ENCODE results near the gene ANKRD9.

DNA sequence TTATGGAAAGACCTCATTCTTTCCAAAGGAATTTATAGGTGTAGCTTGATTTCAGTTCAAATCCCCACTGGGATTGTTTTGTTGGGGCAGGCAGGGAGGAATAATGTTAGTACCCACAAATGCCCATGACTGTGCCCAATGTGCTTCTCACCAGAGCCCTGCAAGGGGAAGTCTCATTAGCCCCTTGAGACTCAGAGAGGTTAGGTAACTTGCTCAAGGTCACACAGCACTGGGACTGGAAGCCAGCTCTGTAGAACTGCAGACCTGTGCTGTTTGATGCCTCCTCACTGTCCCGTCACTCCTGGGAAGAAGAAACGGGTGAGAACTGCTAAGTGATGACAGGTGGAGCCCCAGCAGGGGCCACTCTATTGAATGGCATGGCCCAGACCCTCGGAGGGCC, 8.9 kb downstream of the ANKRD9 start:
- TF ChIP-seq, protein P1, sequence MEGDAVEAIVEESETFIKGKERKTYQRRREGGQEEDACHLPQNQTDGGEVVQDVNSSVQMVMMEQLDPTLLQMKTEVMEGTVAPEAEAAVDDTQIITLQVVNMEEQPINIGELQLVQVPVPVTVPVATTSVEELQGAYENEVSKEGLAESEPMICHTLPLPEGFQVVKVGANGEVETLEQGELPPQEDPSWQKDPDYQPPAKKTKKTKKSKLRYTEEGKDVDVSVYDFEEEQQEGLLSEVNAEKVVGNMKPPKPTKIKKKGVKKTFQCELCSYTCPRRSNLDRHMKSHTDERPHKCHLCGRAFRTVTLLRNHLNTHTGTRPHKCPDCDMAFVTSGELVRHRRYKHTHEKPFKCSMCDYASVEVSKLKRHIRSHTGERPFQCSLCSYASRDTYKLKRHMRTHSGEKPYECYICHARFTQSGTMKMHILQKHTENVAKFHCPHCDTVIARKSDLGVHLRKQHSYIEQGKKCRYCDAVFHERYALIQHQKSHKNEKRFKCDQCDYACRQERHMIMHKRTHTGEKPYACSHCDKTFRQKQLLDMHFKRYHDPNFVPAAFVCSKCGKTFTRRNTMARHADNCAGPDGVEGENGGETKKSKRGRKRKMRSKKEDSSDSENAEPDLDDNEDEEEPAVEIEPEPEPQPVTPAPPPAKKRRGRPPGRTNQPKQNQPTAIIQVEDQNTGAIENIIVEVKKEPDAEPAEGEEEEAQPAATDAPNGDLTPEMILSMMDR (IDR thresholded peaks at IDR 0.05) = no peak
- no peak for TF ChIP-seq POLR2A (IDR thresholded peaks at IDR 0.05)
